Panc1 (cell line): Measurements from ENCODE around the gene BACE1. TPM values are rescaled to one million over a fixed set of nuclear protein-coding genes. Genes with fewer than 3 reads are reported as not detected.

Experiments
- ATAC-seq: fragments of 200-7000 bp; cut with Tn5 transposase; 2 replicates; pipeline ENCODE4 v1.9.1; 2020; ENCODE audit warnings: mild to moderate bottlenecking, moderate library complexity
- BruUV-seq: library from RNA; stranded (reverse); fragments of 400-500 nt; replicated peaks from 2 replicates; lab custom pipeline; 2021; lab: Mats Ljungman, UMichigan
- CTCF ChIA-PET: fragments of 300-600 bp; sonication (Branson Sonifier 250); formaldehyde crosslinking; loops from one replicate; lab custom pipeline; 2022; ENCODE audit warnings: antibody characterized with exemption; lab: Charles Lee
- POLR2A ChIA-PET: fragments of 300-600 bp; sonication (Branson Sonifier 250); formaldehyde crosslinking; loops from one replicate; lab custom pipeline; 2022; ENCODE audit warnings: antibody characterized with exemption; lab: Charles Lee
- DNase-seq: peaks from one replicate; pipeline ENCODE4 v3.0.0-alpha.2; 2010; ENCODE audit warnings: low read depth, low spot score
- H3K27ac ChIP-seq: 2 replicates; pipeline ENCODE4 v1.5.1; 2011; ENCODE audit warnings: mild to moderate bottlenecking, low read length, inconsistent platforms
- H3K27me3 ChIP-seq: fragments of 200-500 bp; sonication (Bioruptor generic); 2 replicates; pipeline ENCODE4 v1.6.0; 2014; ENCODE audit warnings: low read length, inconsistent platforms; ENCODE audit not compliant: control insufficient read depth, insufficient read depth
- H3K36me3 ChIP-seq: fragments of 200-500 bp; sonication (Bioruptor generic); 2 replicates; pipeline ENCODE4 v1.5.1; 2014; ENCODE audit warnings: inconsistent platforms, mild to moderate bottlenecking, low read length, moderate library complexity; ENCODE audit not compliant: control insufficient read depth, insufficient read depth
- H3K4me1 ChIP-seq: 2 replicates; pipeline ENCODE4 v1.5.1; 2011; ENCODE audit warnings: inconsistent platforms, mild to moderate bottlenecking, low read length, moderate library complexity; ENCODE audit not compliant: control insufficient read depth, insufficient read depth
- H3K4me3 ChIP-seq, 2 experiments: 2 replicates each; pipeline ENCODE4 v1.5.1; 2011 to 2012; ENCODE audit warnings: low read depth in 2 of 2, low read length in 2 of 2, mild to moderate bottlenecking in 2 of 2, inconsistent platforms in 1 of 2, moderate library complexity in 1 of 2
- H3K9me3 ChIP-seq: fragments of 200-500 bp; sonication (Bioruptor generic); 2 replicates; pipeline ENCODE4 v1.5.1; 2014; ENCODE audit warnings: low read depth, mild to moderate bottlenecking, inconsistent platforms, low read length, moderate library complexity; ENCODE audit not compliant: control insufficient read depth, insufficient read depth
- POLR2AphosphoS5 ChIP-seq: IDR thresholded peaks from 2 replicates; pipeline ENCODE4 v1.6.1; 2012; ENCODE audit warnings: mild to moderate bottlenecking, low read depth, low read length, moderate library complexity
- REST ChIP-seq, 2 experiments: IDR thresholded peaks; 2 replicates each; pipeline ENCODE4 v1.6.1; 2011 to 2012; ENCODE audit warnings: low read depth in 2 of 2, control low read depth in 1 of 2, low read length in 1 of 2, mild to moderate bottlenecking in 1 of 2, moderate library complexity in 1 of 2; ENCODE audit not compliant: insufficient read depth in 1 of 2
- SIN3A ChIP-seq: IDR thresholded peaks from 2 replicates; pipeline ENCODE4 v1.6.1; 2012; ENCODE audit warnings: low read depth, mild to moderate bottlenecking, low read length, moderate library complexity, borderline replicate concordance; ENCODE audit not compliant: insufficient read depth
- TCF7L2 ChIP-seq: IDR thresholded peaks from 2 replicates; pipeline ENCODE4 v1.6.1; 2011; ENCODE audit warnings: mild to moderate bottlenecking, low read depth, low read length, inconsistent platforms
- in situ Hi-C: cut with HindIII; loops from 2 replicates; pipeline ENCODE4 v1.10.0; 2016; ENCODE audit warnings: low sequenced_read_pairs, low pct_unique_long_range_greater_than_20kb
- intact Hi-C: fragments of 100-400 bp; cut with micrococcal nuclease; formaldehyde crosslinking; loops from one replicate; pipeline ENCODE4 v1.10.0; 2022; ENCODE audit not compliant: unreplicated experiment
- total RNA-seq: library from RNA; stranded (reverse); gene quantifications from one replicate; pipeline ENCODE4 v1.2.1, GENCODE V29; 2021; ENCODE audit not compliant: unreplicated experiment
- TF ChIP-seq, protein P1 (sequence below): fragments of 450-650 bp; IDR thresholded peaks from 2 replicates; pipeline ENCODE4 v1.5.1; 2017; ENCODE audit warnings: mild to moderate bottlenecking

Gene BACE1
- total RNA-seq, 1 experiment from 2014 or later, result 4.9 TPM

DNA sequence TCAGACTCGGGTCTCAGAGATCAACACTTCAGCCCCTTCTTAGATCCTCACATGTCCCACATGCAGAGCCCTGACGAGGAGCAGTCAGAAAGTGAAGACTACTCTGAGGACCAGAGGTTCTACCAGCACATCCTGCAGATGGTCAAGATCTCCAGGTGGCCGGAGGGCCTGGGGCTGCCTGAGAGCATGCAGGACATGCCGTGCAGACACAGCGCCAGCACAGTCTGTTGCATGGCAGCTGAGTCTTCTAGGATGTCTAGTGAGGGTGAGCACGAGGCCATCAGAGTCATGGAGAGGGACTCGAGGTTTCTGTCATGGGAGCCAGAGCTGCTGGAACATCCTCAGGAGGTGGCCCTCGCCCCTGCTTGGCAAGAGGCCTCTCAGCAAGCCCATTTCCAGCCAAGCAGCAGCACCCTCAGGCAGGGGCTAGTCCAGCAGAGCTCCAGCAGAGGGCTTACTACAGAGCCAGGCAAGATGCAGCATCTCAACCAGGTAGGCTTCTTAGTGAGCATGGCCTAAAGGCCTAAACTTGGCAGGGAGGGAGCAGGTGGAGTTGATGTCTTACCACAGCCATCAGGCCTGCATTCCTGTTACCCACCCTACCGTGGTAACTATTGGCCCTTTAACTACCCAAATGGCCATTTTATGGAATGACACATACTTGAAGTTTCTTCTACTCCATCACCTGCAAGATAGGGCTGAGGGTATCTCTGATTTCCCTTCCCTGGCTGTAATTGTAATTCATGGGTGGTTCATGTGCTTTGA is 40.3 kb upstream of the BACE1 start:
- peaks cover 14% of the 10 kb centered on the region for H3K36me3 ChIP-seq
- no peaks in the 10 kb centered on the region for H3K9me3 ChIP-seq
- no peak overlapping the region for H3K4me3 ChIP-seq
- DNase-seq (no peak), ATAC-seq (no peak; the same call in 1 of the 2 replicates)
- ChIA-PET POLR2A (no interaction called here), CTCF (no interaction called here)
- no peak overlapping the region for H3K27ac ChIP-seq
- H3K4me1 ChIP-seq, result no peaks in the 10 kb centered on the region
- in situ Hi-C loops, result no loop called here
- intact Hi-C loops, result no loop called here
- H3K27me3 ChIP-seq, result no peaks in the 10 kb centered on the region
- BruUV-seq, result no TSS peak
- TF ChIP-seq REST (IDR thresholded peaks at IDR 0.05; ENCODE audit: insufficient read depth in 1 of 2, low read depth in 2 of 2, low read length in 1 of 2), result no peak

- H3K4me1 ChIP-seq, result no peaks in the 10 kb centered on the region
- CTCF ChIA-PET, result no interaction called here
- intact Hi-C loops, result no loop called here
- no peak overlapping the region for H3K4me3 ChIP-seq
- in situ Hi-C loops, result no loop called here
- H3K27me3 ChIP-seq, result no peaks in the 10 kb centered on the region
- DNase-seq (no peak), ATAC-seq (no peak)
- BruUV-seq, result no TSS peak
- TF ChIP-seq REST (IDR thresholded peaks at IDR 0.05; ENCODE audit: insufficient read depth in 1 of 2, low read depth in 2 of 2, low read length in 1 of 2), result no peak
- TF ChIP-seq TCF7L2, result no peak
- TF ChIP-seq POLR2AphosphoS5, result no peak
- TF ChIP-seq SIN3A, result no peak
- TF ChIP-seq, protein P1, sequence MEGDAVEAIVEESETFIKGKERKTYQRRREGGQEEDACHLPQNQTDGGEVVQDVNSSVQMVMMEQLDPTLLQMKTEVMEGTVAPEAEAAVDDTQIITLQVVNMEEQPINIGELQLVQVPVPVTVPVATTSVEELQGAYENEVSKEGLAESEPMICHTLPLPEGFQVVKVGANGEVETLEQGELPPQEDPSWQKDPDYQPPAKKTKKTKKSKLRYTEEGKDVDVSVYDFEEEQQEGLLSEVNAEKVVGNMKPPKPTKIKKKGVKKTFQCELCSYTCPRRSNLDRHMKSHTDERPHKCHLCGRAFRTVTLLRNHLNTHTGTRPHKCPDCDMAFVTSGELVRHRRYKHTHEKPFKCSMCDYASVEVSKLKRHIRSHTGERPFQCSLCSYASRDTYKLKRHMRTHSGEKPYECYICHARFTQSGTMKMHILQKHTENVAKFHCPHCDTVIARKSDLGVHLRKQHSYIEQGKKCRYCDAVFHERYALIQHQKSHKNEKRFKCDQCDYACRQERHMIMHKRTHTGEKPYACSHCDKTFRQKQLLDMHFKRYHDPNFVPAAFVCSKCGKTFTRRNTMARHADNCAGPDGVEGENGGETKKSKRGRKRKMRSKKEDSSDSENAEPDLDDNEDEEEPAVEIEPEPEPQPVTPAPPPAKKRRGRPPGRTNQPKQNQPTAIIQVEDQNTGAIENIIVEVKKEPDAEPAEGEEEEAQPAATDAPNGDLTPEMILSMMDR, result no peak
- no peak overlapping the region for H3K27ac ChIP-seq
- POLR2A ChIA-PET, result no interaction called here
- H3K36me3 ChIP-seq, result peaks cover 15% of the 10 kb centered on the region
- no peaks in the 10 kb centered on the region for H3K9me3 ChIP-seq
Observed at GRCh38 chr11:117354550-117354949, 38.5 kb upstream of the BACE1 start.
